IMR-90 (cell line): Measurements from ENCODE around the gene VPS35L.

Source experiments
- CEBPB ChIP-seq: IDR thresholded peaks from 2 replicates; pipeline ENCODE4 v1.6.1; 2012; ENCODE audit warnings: low read depth, low read length, improper control_type of control experiment
- CTCF ChIP-seq: conservative IDR thresholded peaks from 2 replicates; pipeline ENCODE4 v1.5.1; 2012; ENCODE audit warnings: mild to moderate bottlenecking, low read depth, low read length, improper control_type of control experiment
- ELK1 ChIP-seq: fragments of 150-350 bp; IDR thresholded peaks from 2 replicates; pipeline ENCODE4 v1.6.1; 2016; ENCODE audit warnings: low read depth, mild to moderate bottlenecking, low read length, moderate library complexity, borderline replicate concordance
- MAZ ChIP-seq: IDR thresholded peaks from 2 replicates; pipeline ENCODE4 v1.6.1; 2012; ENCODE audit warnings: low read depth, mild to moderate bottlenecking, low read length, improper control_type of control experiment, moderate library complexity, borderline replicate concordance
- POLR2A ChIP-seq: IDR thresholded peaks from 2 replicates; pipeline ENCODE4 v1.6.1; 2012; ENCODE audit warnings: mild to moderate bottlenecking, low read depth, low read length
- RAD21 ChIP-seq: IDR thresholded peaks from 2 replicates; pipeline ENCODE4 v1.6.1; 2012; ENCODE audit warnings: low read length, improper control_type of control experiment

GRCh38 chr16:19728636-19728965 is 173.1 kb downstream of the VPS35L start:
- TF ChIP-seq CTCF: no peak
- TF ChIP-seq POLR2A: no peak
- TF ChIP-seq ELK1: no peak
- 0 out of 2 replicates have a peak, but pooled peaks have one; percentile 16 for TF ChIP-seq CEBPB
- no peak for TF ChIP-seq MAZ
- TF ChIP-seq RAD21: no peak
